ENCODE data around the gene L3MBTL3.

GRCh38 chr6:130185658-130186057 is 167.3 kb downstream of the L3MBTL3 start:
- TF ChIP-seq KDM1A (IDR thresholded peaks at IDR 0.05; ENCODE audit: borderline replicate concordance): no peak
- no peak for TF ChIP-seq CEBPB (IDR thresholded peaks at IDR 0.05; ENCODE audit: borderline replicate concordance in 1 of 2, low read depth in 2 of 2, low read length in 2 of 2)
- TF ChIP-seq GABPA (IDR thresholded peaks at IDR 0.05; ENCODE audit: low read depth): no peak
- no peak for TF ChIP-seq REST (IDR thresholded peaks at IDR 0.05; ENCODE audit: low read depth, low read length)
- no peak for TF ChIP-seq CTCF (IDR thresholded peaks at IDR 0.05 in 2 of 3, conservative IDR thresholded peaks at IDR 0.05 in 1 of 3; ENCODE audit: control insufficient read depth in 2 of 3, extremely low read depth in 1 of 3, insufficient read depth in 1 of 3, low read depth in 3 of 3, low read length in 3 of 3)
- no peak for TF ChIP-seq HCFC1 (IDR thresholded peaks at IDR 0.05; ENCODE audit: low read length)
- TF ChIP-seq SMC3 (IDR thresholded peaks at IDR 0.05; ENCODE audit: borderline replicate concordance, low read length): no peak
- no peak for TF ChIP-seq MYC (IDR thresholded peaks at IDR 0.05; ENCODE audit: insufficient read depth, insufficient read length, insufficient replicate concordance, low read length, severe bottlenecking)
- no peak for TF ChIP-seq MAX (IDR thresholded peaks at IDR 0.05; ENCODE audit: low read depth, low read length)
- TF ChIP-seq TAF1 (IDR thresholded peaks at IDR 0.05; ENCODE audit: borderline replicate concordance, low read depth, low read length): no peak
